Smooth muscle cell (in vitro differentiated cells): ENCODE measurements around the gene CHD9NB. TPM values are rescaled to one million over a fixed set of nuclear protein-coding genes. Genes with fewer than 3 reads are reported as not detected.

Source experiments
- DNase-seq: peaks from one replicate; lab custom pipeline; 2025; ENCODE audit not compliant: unreplicated experiment; lab: John Stamatoyannopoulos, UW
- H2AFZ ChIP-seq: fragments of 200-600 bp; sonication (generic); 2 replicates; pipeline ENCODE4 v1.6.0; 2016; ENCODE audit warnings: antibody characterized with exemption, low read depth, mild to moderate bottlenecking
- H3F3A ChIP-seq: fragments of 200-600 bp; sonication (generic); 2 replicates; pipeline ENCODE4 v1.6.0; 2017; ENCODE audit warnings: antibody characterized with exemption, low read depth
- H3K27ac ChIP-seq: fragments of 200-600 bp; sonication (generic); 2 replicates; pipeline ENCODE4 v1.5.1; 2016; ENCODE audit warnings: low read depth, mild to moderate bottlenecking
- H3K27me3 ChIP-seq: fragments of 200-600 bp; sonication (generic); 2 replicates; pipeline ENCODE4 v1.6.1; 2016; ENCODE audit warnings: low read depth, mild to moderate bottlenecking
- H3K36me3 ChIP-seq: fragments of 200-600 bp; sonication (generic); 2 replicates; pipeline ENCODE4 v1.5.1; 2016; ENCODE audit warnings: low read depth
- H3K4me1 ChIP-seq: fragments of 200-600 bp; sonication (generic); 2 replicates; pipeline ENCODE4 v1.5.1; 2016; ENCODE audit warnings: low read depth
- H3K4me2 ChIP-seq: fragments of 200-600 bp; sonication (generic); 2 replicates; pipeline ENCODE4 v1.6.0; 2016; ENCODE audit warnings: mild to moderate bottlenecking
- H3K4me3 ChIP-seq: fragments of 200-600 bp; sonication (generic); 2 replicates; pipeline ENCODE4 v1.5.1; 2016; ENCODE audit warnings: mild to moderate bottlenecking
- H3K79me2 ChIP-seq: fragments of 200-600 bp; sonication (generic); 2 replicates; pipeline ENCODE4 v1.6.0; 2016; ENCODE audit warnings: low read depth, mild to moderate bottlenecking
- H3K9ac ChIP-seq: fragments of 200-600 bp; sonication (generic); 2 replicates; pipeline ENCODE4 v1.6.0; 2016; ENCODE audit warnings: low read depth
- H3K9me3 ChIP-seq: fragments of 200-600 bp; sonication (generic); replicated peaks from 2 replicates; pipeline ENCODE4 v1.5.1; 2016; ENCODE audit warnings: low read depth
- H4K20me1 ChIP-seq: fragments of 200-600 bp; sonication (generic); 2 replicates; pipeline ENCODE4 v1.6.0; 2016; ENCODE audit warnings: low read depth
- WGBS: methylation state at CpG from one replicate; pipeline ENCODE4 v1.1.7; 2016; ENCODE audit warnings: low lambda C conversion rate; 5-methylcytosine and 5-hydroxymethylcytosine counted together
- polyA plus RNA-seq: library from polyadenylated mRNA; unstranded; fragments of >200 nt; fragmentation: Nextera tagmentation; extraction: Ambion mirVana; gene quantifications from 2 replicates; pipeline ENCODE4 v1.2.1, GENCODE V29; 2016
- total RNA-seq: library from RNA; depleted of rRNA; stranded (reverse); fragments of >200 nt; gene quantifications from 2 replicates; pipeline ENCODE4 v1.2.3, GENCODE V29; 2014
- TF ChIP-seq, protein P1 (sequence below): fragments of 200-600 bp; sonication (generic); IDR thresholded peaks from 2 replicates; pipeline ENCODE4 v1.5.1; 2017; ENCODE audit warnings: borderline replicate concordance, mild to moderate bottlenecking, antibody characterized with exemption; ENCODE audit not compliant: insufficient read depth, poor library complexity, severe bottlenecking

CHD9NB gene
- total and polyA plus RNA-seq, 2 experiments from 2014 or later: not detected

DNA sequence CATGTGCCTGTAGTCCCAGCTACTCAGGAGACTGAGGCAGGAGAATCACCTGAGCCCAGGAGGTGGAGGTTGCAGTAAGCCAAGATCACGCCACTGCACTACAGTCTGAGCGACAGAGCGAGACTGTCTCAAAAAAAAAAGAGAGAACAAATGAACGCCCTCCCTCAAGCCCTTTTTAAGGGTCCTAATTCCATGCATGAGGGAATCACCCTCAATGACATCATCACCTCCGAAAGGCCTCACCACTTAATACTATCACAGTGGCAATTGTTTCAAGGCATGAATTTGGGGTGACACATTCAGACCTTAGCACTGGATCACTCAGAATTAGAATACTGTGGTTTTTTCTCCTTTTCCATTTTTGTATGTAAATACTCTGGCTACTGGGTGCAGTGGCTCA, 57.8 kb downstream of the CHD9NB start:
- no peaks in the 10 kb centered on the region for H4K20me1 ChIP-seq
- DNase-seq: no peak
- H3K9ac ChIP-seq: no peak overlapping the region
- no peak overlapping the region for H3K4me2 ChIP-seq
- TF ChIP-seq, protein P1, sequence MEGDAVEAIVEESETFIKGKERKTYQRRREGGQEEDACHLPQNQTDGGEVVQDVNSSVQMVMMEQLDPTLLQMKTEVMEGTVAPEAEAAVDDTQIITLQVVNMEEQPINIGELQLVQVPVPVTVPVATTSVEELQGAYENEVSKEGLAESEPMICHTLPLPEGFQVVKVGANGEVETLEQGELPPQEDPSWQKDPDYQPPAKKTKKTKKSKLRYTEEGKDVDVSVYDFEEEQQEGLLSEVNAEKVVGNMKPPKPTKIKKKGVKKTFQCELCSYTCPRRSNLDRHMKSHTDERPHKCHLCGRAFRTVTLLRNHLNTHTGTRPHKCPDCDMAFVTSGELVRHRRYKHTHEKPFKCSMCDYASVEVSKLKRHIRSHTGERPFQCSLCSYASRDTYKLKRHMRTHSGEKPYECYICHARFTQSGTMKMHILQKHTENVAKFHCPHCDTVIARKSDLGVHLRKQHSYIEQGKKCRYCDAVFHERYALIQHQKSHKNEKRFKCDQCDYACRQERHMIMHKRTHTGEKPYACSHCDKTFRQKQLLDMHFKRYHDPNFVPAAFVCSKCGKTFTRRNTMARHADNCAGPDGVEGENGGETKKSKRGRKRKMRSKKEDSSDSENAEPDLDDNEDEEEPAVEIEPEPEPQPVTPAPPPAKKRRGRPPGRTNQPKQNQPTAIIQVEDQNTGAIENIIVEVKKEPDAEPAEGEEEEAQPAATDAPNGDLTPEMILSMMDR: no peak
- WGBS: 94% methylated on average over 5 of the region's 5 CpGs
- no peaks in the 10 kb centered on the region for H3K4me1 ChIP-seq
- no peaks in the 10 kb centered on the region for H3K27me3 ChIP-seq
- no peak overlapping the region for H3K27ac ChIP-seq
- no peaks in the 10 kb centered on the region for H3F3A ChIP-seq
- H3K9me3 ChIP-seq: no peaks in the 10 kb centered on the region
- H2AFZ ChIP-seq: no peak overlapping the region
- no peaks in the 10 kb centered on the region for H3K36me3 ChIP-seq
- no peak overlapping the region for H3K4me3 ChIP-seq
- H3K79me2 ChIP-seq: no peaks in the 10 kb centered on the region

DNA sequence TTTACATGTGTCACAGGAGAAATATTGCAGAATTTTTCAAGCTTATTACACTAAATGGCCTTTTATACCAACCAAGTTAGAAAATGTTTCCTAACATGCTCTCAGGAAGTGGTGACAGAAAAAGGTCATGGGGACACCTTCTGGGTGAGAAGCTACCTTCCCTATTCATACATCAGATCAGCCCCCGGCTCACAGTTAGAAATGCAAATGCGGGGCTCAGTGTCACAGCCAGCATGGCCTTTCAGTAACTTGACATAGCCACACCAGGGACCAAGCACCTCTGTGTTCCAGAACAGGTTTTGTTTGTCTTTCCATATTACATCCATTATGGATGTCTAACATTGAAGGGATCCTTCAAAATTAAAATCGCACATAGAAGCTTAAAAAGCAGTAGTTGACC, 59.5 kb downstream of the CHD9NB start:
- H3F3A ChIP-seq: no peaks in the 10 kb centered on the region
- no peaks in the 10 kb centered on the region for H3K27me3 ChIP-seq
- H3K27ac ChIP-seq: no peak overlapping the region
- no peaks in the 10 kb centered on the region for H4K20me1 ChIP-seq
- no peaks in the 10 kb centered on the region for H3K36me3 ChIP-seq
- no peak overlapping the region for H2AFZ ChIP-seq
- no peaks in the 10 kb centered on the region for H3K9me3 ChIP-seq
- H3K79me2 ChIP-seq: no peaks in the 10 kb centered on the region
- H3K4me2 ChIP-seq: no peak overlapping the region
- DNase-seq: no peak
- 65% methylated on average over 3 of the region's 3 CpGs for WGBS
- TF ChIP-seq, protein P1: no peak
- no peaks in the 10 kb centered on the region for H3K4me1 ChIP-seq
- no peak overlapping the region for H3K9ac ChIP-seq
- H3K4me3 ChIP-seq: no peak overlapping the region

DNA sequence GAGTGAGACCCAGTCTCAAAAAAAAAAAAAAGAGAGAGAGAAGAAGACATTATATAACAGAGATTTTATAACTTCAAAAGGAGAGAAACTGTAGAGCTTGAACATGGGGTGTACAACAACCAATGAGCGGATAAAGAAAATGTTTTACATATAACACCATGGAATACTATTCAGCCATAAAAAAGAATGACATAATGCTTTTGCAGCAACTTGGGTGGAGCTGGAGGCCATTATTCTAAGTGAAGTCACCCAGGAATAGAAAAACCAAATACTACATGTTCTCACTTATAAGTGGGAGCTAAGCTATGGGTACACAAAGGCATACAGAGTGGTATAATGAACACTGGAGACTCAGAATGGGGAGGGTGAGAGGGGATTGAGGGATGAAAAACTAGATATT, 61.1 kb downstream of the CHD9NB start:
- no peak overlapping the region for H2AFZ ChIP-seq
- H3K4me3 ChIP-seq: no peak overlapping the region
- no peak overlapping the region for H3K9ac ChIP-seq
- WGBS: 100% methylated on average over 1 of the region's 1 CpG
- no peaks in the 10 kb centered on the region for H3F3A ChIP-seq
- no peaks in the 10 kb centered on the region for H3K79me2 ChIP-seq
- H3K36me3 ChIP-seq: no peaks in the 10 kb centered on the region
- no peak overlapping the region for H3K4me2 ChIP-seq
- TF ChIP-seq, protein P1: no peak
- DNase-seq: no peak
- no peaks in the 10 kb centered on the region for H3K9me3 ChIP-seq
- H4K20me1 ChIP-seq: no peaks in the 10 kb centered on the region
- H3K27ac ChIP-seq: no peak overlapping the region
- H3K4me1 ChIP-seq: no peaks in the 10 kb centered on the region
- no peaks in the 10 kb centered on the region for H3K27me3 ChIP-seq

Other genes starting within 250 kb of the CHD9NB start
- 101 and 117 TPM in 2 replicates for gene CHD9, start 2.1 kb upstream of the CHD9NB start, total RNA-seq
- 43.7 and 50.6 TPM in 2 replicates for gene CHD9, start 2.1 kb upstream of the CHD9NB start, polyA plus RNA-seq